Caki2 (cell line): ENCODE results near the gene ZNF160. TPM values are rescaled to one million over a fixed set of nuclear protein-coding genes. Genes with fewer than 3 reads are reported as not detected.
"Not testable (repeated sequence)": the region's sequence is repeated elsewhere in the genome, so short reads cannot be mapped to it uniquely, and the experiment has no call there.

Experiments used
- DNase-seq: peaks from one replicate; pipeline ENCODE4 v3.0.0-alpha.2; 2015; ENCODE audit warnings: low read depth
- in situ Hi-C: cut with HindIII; loops from 2 replicates; pipeline ENCODE4 v1.10.0; 2016; ENCODE audit warnings: low sequenced_read_pairs, low pct_unique_long_range_greater_than_20kb, mixed read lengths
- total RNA-seq: library from RNA; depleted of rRNA; stranded (reverse); fragments of >200 nt; shearing (Covaris generic); gene quantifications from 2 replicates; pipeline ENCODE4 v1.2.3, GENCODE V29; 2014; ENCODE audit warnings: low replicate concordance

Gene ZNF160
- total RNA-seq, 1 experiment from 2014 or later: 22.3 TPM

- DNase-seq, in situ Hi-C loops: not testable (repeated sequence)
Measured at GRCh38 chr19:53096579-53096978, 6.6 kb downstream of the ZNF160 start.

- in situ Hi-C loops: no loop called here
Measured at GRCh38 chr19:53094754-53095575, 8.3 kb downstream of the ZNF160 start.

GRCh38 chr19:53092723-53093122 is 10.5 kb downstream of the ZNF160 start:
- no peak for DNase-seq
- in situ Hi-C loops: no loop called here

More at GRCh38 chr19:53094754-53095575, 8.3 kb downstream of the ZNF160 start:
- no peak for DNase-seq

- DNase-seq: no peak
- in situ Hi-C loops: no loop called here
Measured at GRCh38 chr19:53091413-53092254, 11.6 kb downstream of the ZNF160 start.

- DNase-seq: no peak
- in situ Hi-C loops: no loop called here
Measured at GRCh38 chr19:53088091-53088490, 15.1 kb downstream of the ZNF160 start.

GRCh38 chr19:53086949-53087348 is 16.3 kb downstream of the ZNF160 start:
- no peak for DNase-seq
- in situ Hi-C loops: no loop called here

GRCh38 chr19:53085496-53085895 is 17.7 kb downstream of the ZNF160 start:
- in situ Hi-C loops: no loop called here
- no peak for DNase-seq

- in situ Hi-C loops: no loop called here
- no peak for DNase-seq
Measured at GRCh38 chr19:53082929-53083328, 20.3 kb downstream of the ZNF160 start.

- DNase-seq: no peak
- in situ Hi-C loops: no loop called here
Measured at GRCh38 chr19:53079313-53079924, 23.8 kb downstream of the ZNF160 start.

GRCh38 chr19:53078668-53079067 is 24.6 kb downstream of the ZNF160 start:
- in situ Hi-C loops: no loop called here
- DNase-seq: no peak

- DNase-seq: no peak
Measured at GRCh38 chr19:53076984-53077383, 26.2 kb downstream of the ZNF160 start.

GRCh38 chr19:53068834-53069233 is 34.4 kb downstream of the ZNF160 start:
- no peak for DNase-seq
- in situ Hi-C loops: no loop called here

More at GRCh38 chr19:53076984-53077383, 26.2 kb downstream of the ZNF160 start:
- in situ Hi-C loops: no loop called here

- in situ Hi-C loops: no loop called here
- DNase-seq: no peak
Measured at GRCh38 chr19:53068199-53068598, 35.0 kb downstream of the ZNF160 start.

- in situ Hi-C loops: no loop called here
- DNase-seq: no peak
Measured at GRCh38 chr19:53057904-53058580, 45.2 kb downstream of the ZNF160 start.

GRCh38 chr19:53055117-53055516 is 48.1 kb downstream of the ZNF160 start:
- peak; percentile 88 for DNase-seq
- in situ Hi-C loops: no loop called here

- in situ Hi-C loops: no loop called here
Measured at GRCh38 chr19:53047379-53047778, 55.8 kb downstream of the ZNF160 start.

GRCh38 chr19:53045536-53045935 is 57.7 kb downstream of the ZNF160 start:
- in situ Hi-C loops: no loop called here
- DNase-seq: no peak

More at GRCh38 chr19:53047379-53047778, 55.8 kb downstream of the ZNF160 start:
- DNase-seq: no peak

GRCh38 chr19:53041366-53041765 is 61.9 kb downstream of the ZNF160 start:
- in situ Hi-C loops: no loop called here
- DNase-seq: no peak
